Nephron progenitor cell (in vitro differentiated cells): ENCODE measurements around the gene EML1.
A peak's percentile ranks its signal among the peaks of the same experiment; 100 is the strongest.

ENCODE experiments used
- DNase-seq: peaks from one replicate; pipeline ENCODE4 v3.0.0; 2021
- H3K27ac Mint-ChIP-seq: 2 replicates; pipeline ENCODE4 v1.8.0; 2021; ENCODE audit warnings: mild to moderate bottlenecking, moderate library complexity, mixed read lengths
- H3K27me3 Mint-ChIP-seq: 2 replicates; pipeline ENCODE4 v1.8.0; 2021; ENCODE audit warnings: mild to moderate bottlenecking, low read depth, mixed read lengths; ENCODE audit not compliant: poor library complexity
- H3K36me3 Mint-ChIP-seq: 2 replicates; pipeline ENCODE4 v1.8.0; 2021; ENCODE audit warnings: low read depth, mixed read lengths
- H3K4me1 Mint-ChIP-seq: 2 replicates; pipeline ENCODE4 v1.8.0; 2021; ENCODE audit warnings: mixed read lengths
- H3K4me3 Mint-ChIP-seq: 2 replicates; pipeline ENCODE4 v1.8.0; 2021; ENCODE audit warnings: mild to moderate bottlenecking, moderate library complexity, mixed read lengths
- H3K9me3 Mint-ChIP-seq: 2 replicates; pipeline ENCODE4 v1.8.0; 2021; ENCODE audit warnings: mild to moderate bottlenecking, moderate library complexity, mixed read lengths
- CTCF ChIP-seq: fragments of 200-600 bp; sonication (generic); IDR thresholded peaks from 2 replicates; pipeline ENCODE4 v1.5.0; 2021; ENCODE audit warnings: antibody characterized with exemption

EML1 gene

GRCh38 chr14:99907761-99908652 is 114.8 kb downstream of the EML1 start:
- DNase-seq = no peak
- H3K27me3 Mint-ChIP-seq = peaks cover 3% of the 10 kb centered on the region
- H3K9me3 Mint-ChIP-seq = peaks cover 16% of the 10 kb centered on the region
- no peak for TF ChIP-seq CTCF
- H3K36me3 Mint-ChIP-seq = peaks cover 67% of the 10 kb centered on the region
- no peak overlapping the region for H3K4me3 Mint-ChIP-seq
- peaks cover 10% of the 10 kb centered on the region for H3K4me1 Mint-ChIP-seq
- no peak overlapping the region for H3K27ac Mint-ChIP-seq

- H3K27ac Mint-ChIP-seq = no peak overlapping the region
- DNase-seq = no peak
- peaks cover 3% of the 10 kb centered on the region for H3K27me3 Mint-ChIP-seq
- H3K9me3 Mint-ChIP-seq = peaks cover 8% of the 10 kb centered on the region
- peaks cover 59% of the 10 kb centered on the region for H3K36me3 Mint-ChIP-seq
- TF ChIP-seq CTCF = no peak
- no peak overlapping the region for H3K4me3 Mint-ChIP-seq
- H3K4me1 Mint-ChIP-seq = peaks cover 10% of the 10 kb centered on the region
These were observed 115.5 kb downstream of the EML1 start for GRCh38 chr14:99908653-99909250.

- no peak for TF ChIP-seq CTCF
- Mint-ChIP-seq H3K27ac (peak overlapping the region; percentile 7), H3K4me1 (peaks cover 10% of the 10 kb centered on the region), H3K36me3 (peaks cover 51% of the 10 kb centered on the region), H3K4me3 (no peak overlapping the region), H3K27me3 (peaks cover 3% of the 10 kb centered on the region), H3K9me3 (no peaks in the 10 kb centered on the region)
- DNase-seq = no peak
These were observed 116.4 kb downstream of the EML1 start for GRCh38 chr14:99909513-99910064.

DNA sequence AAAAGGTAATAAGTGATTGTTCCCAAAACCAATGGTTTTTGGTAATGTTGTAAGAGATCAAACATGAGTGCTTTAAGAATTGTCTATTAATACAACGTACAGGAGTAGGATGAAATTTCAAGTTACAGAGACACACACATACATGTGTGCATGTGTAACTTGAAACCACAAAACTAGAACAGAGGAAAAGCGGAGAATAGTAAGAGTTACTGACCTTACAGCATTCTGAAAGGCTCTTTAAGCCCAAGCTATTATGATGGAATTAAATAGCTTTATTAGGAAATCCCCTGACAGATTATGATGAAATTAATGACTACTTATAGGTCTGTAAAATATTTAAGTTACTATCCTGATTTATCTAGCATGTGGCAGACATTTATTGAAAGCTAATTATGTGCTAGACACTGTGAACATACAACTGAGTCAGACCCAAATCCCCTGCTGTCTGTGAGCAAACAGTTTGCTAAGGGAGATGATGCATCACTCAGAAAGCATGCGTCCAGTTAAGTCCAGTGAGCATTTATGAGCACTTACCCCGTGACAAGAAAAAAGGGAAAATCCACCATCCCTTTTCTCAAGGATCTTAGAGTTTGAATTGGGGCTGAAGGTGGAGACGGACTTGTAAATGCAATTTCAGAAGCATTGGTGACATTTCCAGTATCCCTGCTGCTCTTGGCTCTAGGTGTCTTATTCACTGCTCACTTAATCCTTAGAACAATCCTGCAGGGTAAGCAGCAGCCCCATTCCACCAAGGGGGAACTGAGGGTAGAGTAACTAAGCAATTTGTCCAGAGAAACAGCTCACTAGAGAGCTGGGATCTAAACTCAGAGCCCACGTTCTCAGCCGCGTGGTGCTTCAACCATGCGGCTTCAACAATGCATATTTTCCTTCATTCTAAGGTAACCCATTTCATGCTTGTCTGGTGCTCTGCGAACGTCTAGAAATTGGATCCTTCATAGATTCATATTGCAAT is 117.4 kb downstream of the EML1 start:
- H3K27ac Mint-ChIP-seq = no peak overlapping the region
- peaks cover 10% of the 10 kb centered on the region for H3K4me1 Mint-ChIP-seq
- DNase-seq = no peak
- H3K9me3 Mint-ChIP-seq = no peaks in the 10 kb centered on the region
- H3K27me3 Mint-ChIP-seq = peaks cover 3% of the 10 kb centered on the region
- TF ChIP-seq CTCF = no peak
- H3K4me3 Mint-ChIP-seq = no peak overlapping the region
- peaks cover 41% of the 10 kb centered on the region for H3K36me3 Mint-ChIP-seq

GRCh38 chr14:99915305-99916090 is 122.3 kb downstream of the EML1 start:
- no peaks in the 10 kb centered on the region for H3K4me1 Mint-ChIP-seq
- DNase-seq = no peak
- no peak overlapping the region for H3K4me3 Mint-ChIP-seq
- peaks cover 4% of the 10 kb centered on the region for H3K27me3 Mint-ChIP-seq
- no peaks in the 10 kb centered on the region for H3K9me3 Mint-ChIP-seq
- no peak overlapping the region for H3K27ac Mint-ChIP-seq
- H3K36me3 Mint-ChIP-seq = peaks cover 15% of the 10 kb centered on the region
- TF ChIP-seq CTCF = no peak
